Sigmoid colon (tissue), 4 donors: ENCODE data around the gene E2F8.

Experiments used
- EP300 ChIP-seq, 4 donors: sonication (generic); formaldehyde crosslinking; IDR thresholded peaks; one replicate each; pipeline ENCODE4 v1.6.1; 2017; ENCODE audit warnings: antibody characterized with exemption in 4 of 4
- POLR2A ChIP-seq, 2 donors: fragments of 450-650 bp; IDR thresholded peaks; one replicate each; pipeline ENCODE4 v1.6.1; 2016; ENCODE audit warnings: antibody characterized with exemption in 2 of 2, mild to moderate bottlenecking in 2 of 2, moderate library complexity in 2 of 2
- TF ChIP-seq, protein P1 (sequence below), 4 experiments: fragments of 450-650 bp in 3 of 4; fragments of 200-600 bp in 1 of 4; IDR thresholded peaks; one replicate each; pipeline ENCODE4 v1.5.1; 2016 to 2019; ENCODE audit warnings: antibody characterized with exemption in 4 of 4, mild to moderate bottlenecking in 3 of 4, moderate library complexity in 2 of 4

DNA sequence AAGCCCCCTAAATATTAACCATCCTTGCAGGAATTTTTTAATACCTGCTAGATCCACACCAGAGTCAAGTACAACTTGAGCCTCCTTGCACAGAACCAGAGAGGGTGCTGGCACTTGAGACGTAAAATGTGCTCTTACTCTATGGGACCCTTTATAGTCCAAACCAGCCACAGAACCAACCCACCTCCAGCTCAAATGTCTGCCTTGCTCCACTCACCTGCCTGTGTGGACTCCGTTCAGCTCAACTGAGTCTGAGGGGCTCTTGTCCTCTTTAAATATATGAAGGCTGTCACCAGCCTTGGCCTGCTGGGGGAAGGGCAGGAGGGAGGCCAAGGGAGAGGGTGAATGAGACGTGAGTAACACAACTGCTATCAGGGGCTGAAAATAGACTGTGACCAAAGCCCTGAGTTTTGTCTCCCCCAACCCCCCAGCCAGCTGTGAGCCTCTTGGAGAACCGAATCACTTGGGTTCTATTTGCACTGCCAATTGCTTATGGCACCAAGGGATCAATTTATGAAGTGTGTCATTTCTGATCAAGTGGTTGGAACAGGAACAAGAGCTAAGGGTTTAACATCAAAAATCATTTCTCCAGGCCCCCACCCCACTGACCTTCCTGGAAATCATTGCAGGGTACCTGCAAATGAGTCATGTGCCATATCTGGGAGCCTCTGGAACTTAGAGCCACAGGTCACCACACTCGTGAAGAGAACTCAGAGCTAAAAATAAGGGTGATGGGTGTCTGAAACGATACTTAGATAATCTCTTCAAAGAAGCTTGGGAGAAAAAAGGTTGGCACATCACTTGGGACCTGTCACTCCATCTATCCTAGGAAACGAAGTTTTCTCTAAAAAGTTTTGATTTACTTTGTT, 38.8 kb downstream of the E2F8 start, which contains the start of gene CSRP3:
- TF ChIP-seq EP300 (IDR thresholded peaks at IDR 0.05) (no peak), POLR2A (IDR thresholded peaks at IDR 0.05) (no peak)
- TF ChIP-seq, protein P1, sequence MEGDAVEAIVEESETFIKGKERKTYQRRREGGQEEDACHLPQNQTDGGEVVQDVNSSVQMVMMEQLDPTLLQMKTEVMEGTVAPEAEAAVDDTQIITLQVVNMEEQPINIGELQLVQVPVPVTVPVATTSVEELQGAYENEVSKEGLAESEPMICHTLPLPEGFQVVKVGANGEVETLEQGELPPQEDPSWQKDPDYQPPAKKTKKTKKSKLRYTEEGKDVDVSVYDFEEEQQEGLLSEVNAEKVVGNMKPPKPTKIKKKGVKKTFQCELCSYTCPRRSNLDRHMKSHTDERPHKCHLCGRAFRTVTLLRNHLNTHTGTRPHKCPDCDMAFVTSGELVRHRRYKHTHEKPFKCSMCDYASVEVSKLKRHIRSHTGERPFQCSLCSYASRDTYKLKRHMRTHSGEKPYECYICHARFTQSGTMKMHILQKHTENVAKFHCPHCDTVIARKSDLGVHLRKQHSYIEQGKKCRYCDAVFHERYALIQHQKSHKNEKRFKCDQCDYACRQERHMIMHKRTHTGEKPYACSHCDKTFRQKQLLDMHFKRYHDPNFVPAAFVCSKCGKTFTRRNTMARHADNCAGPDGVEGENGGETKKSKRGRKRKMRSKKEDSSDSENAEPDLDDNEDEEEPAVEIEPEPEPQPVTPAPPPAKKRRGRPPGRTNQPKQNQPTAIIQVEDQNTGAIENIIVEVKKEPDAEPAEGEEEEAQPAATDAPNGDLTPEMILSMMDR (IDR thresholded peaks at IDR 0.05), result no peak
